DLD1 (cell line): ENCODE results near the gene PRKACA.
"Not testable (repeated sequence)": the region's sequence is repeated elsewhere in the genome, so short reads cannot be mapped to it uniquely, and the experiment has no call there.

Experiments
- in situ Hi-C: cut with HindIII; loops from 2 replicates; pipeline ENCODE4 v1.10.0; 2017; ENCODE audit warnings: low sequenced_read_pairs

Gene PRKACA

GRCh38 chr19:14148751-14149410 is 31.3 kb upstream of the PRKACA start:
- in situ Hi-C loops = no loop called here

DNA sequence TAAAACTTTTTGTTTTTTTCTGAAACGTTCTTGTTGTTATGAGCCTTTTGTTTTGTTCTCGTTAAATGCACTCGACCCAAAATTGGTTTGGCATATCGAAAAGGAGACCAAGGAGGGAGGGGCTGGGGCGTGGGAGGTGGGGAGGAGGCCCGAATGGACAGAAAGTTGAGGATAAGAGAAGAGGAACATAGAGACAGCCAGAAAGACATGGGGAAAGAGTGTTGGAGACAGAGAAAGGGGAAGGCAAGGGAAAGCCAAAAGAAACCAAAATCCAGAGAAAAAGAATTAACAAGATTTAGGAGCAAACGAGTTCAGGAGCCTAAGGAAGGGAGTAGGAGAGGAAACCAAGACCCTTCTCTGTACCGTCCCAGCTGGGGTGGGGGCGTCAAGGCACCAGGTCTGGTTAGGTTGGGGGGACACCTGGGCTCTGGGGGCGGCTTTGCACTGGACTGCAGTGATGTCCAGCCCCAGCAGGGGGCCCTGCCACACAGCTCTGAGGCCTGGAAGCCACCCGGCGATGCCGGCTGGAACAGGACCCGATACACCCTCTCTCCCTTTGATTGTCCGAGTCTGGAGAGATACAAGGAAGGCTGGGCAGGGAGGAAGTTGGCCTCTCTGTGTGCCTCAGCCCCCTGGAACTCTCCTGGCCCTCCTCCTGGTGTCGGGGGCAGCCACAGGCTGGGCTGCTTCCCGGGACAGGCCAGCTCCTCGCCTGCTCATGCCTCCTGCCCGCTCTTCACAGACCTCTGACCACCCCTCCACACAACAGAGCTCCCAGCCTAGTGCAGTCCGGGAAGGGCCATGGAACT is 30.4 kb upstream of the PRKACA start:
- in situ Hi-C loops = no loop called here

DNA sequence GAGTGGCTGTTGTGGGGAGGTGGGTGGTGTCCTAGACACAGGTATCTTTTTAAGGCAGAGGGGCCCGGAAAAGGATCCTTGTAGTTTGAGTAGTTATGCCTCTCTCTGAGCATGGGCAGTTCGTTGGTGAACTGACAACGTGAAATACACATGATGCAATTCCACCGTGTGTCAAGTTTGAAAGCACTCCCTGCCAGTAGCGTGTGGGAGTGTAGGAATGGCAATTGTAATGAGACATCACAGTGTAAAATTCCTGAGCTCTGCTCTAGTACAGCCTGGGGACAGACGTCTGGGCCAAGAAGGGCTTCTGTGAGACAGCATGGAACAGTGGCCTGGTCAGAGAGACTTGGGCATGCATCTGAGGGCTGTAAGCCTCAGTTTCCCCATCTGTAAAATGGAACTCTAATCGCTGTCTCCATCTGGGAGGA is 29.2 kb upstream of the PRKACA start:
- in situ Hi-C loops = no loop called here

GRCh38 chr19:14146169-14146568 is 28.6 kb upstream of the PRKACA start:
- in situ Hi-C loops = not testable (repeated sequence)

- in situ Hi-C loops = no loop called here
Measured at GRCh38 chr19:14145381-14145780, 27.8 kb upstream of the PRKACA start.

DNA sequence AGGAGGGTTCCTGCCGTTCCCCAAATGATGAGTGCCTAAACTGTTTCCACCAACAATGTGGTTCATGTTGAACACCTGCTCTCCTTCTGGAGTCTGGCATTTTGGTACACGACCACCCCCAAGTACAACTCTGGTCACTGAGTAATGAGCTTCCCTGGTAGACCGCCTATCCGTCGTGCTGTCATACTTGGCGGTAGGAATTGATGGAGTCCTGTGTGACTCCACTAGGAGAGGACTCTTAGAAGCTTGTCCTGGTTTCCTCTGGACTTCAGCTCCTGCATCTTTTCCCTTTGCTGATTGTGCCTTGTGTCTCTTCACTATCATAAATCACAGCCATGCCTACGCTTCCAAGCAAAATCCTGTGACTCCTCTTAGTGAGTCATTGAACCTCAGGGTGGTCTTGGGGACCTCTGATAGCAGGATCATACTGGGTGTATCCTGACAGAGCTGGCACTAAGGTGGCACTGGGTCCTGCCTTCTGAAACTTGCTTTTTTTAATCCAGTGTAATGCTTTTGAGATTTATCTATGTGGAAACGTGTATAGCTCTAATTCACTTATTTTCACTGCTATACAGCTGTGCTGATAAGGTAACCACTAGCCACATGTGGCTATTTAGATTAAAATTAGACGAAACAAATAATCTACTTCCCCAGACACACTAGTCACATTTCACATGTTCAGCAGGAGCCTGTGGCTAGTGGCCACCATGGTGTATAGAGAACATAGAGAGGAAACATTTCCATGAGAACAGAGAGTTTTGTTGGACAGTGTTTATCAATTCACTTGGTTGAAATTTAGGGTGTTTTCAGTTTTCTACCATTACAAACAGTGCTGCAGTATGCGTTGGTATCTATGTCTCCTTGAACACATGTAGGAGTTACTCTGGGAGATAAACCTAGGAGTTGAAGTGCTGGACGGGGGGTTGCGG is 25.0 kb upstream of the PRKACA start:
- in situ Hi-C loops = no loop called here

DNA sequence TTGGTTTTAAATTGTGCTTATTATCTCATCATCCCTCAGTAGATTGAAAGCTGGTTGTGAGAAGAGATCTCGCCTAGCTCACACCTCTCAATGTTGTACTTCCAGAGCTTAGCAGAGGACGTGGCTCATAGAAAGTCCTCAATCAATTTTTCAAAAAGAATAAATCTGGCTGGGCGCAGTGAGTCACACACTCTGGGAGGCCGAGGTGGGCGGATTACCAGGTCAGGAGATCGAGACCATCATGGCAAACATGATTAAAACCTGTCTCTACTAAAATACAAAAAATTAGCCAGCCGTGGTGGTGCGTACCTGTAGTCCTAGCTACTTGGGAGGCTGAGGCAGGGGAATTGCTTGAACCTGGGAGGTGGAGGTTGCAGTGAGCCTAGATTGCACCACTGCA is 23.5 kb upstream of the PRKACA start:
- in situ Hi-C loops = no loop called here

- in situ Hi-C loops = no loop called here
Measured at GRCh38 chr19:14139944-14140343, 22.4 kb upstream of the PRKACA start.

- in situ Hi-C loops = no loop called here
Measured at GRCh38 chr19:14138576-14139265, 21.2 kb upstream of the PRKACA start.

GRCh38 chr19:14136509-14137281 is 19.1 kb upstream of the PRKACA start, which contains the start of gene ASF1B:
Gene ASF1B (minus strand): TSS chr19:14136589. CDS start chr19:14136456, 133 bp downstream.
- in situ Hi-C loops = no loop called here

DNA sequence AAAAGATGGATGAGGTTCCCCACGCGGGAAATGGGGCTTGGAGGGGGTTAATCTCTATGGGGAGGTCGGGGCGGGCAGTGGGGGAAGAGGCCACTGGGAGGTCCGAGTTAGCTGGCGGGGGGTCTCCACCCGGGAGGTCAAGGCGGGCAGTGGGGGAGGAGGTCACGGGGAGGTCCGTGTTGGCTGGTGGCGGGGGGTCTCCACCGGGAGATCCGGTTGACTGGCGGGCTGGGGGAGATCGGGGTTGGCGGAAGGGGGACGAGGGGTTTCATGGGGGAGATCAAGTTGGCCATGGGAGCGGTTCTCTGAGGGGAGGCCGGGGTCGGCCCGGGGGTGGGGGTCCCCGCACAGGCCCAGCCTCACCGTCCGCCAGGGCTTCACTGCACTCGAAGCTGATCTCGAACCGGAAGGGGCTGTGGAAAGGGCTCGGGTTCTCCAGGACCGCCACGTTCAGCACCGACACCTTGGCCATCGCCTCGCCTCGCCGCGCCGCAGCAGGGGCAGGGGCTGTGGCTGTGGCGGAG is 18.5 kb upstream of the PRKACA start:
- in situ Hi-C loops = no loop called here

- in situ Hi-C loops = no loop called here
Measured at GRCh38 chr19:14135355-14135754, 17.8 kb upstream of the PRKACA start.

DNA sequence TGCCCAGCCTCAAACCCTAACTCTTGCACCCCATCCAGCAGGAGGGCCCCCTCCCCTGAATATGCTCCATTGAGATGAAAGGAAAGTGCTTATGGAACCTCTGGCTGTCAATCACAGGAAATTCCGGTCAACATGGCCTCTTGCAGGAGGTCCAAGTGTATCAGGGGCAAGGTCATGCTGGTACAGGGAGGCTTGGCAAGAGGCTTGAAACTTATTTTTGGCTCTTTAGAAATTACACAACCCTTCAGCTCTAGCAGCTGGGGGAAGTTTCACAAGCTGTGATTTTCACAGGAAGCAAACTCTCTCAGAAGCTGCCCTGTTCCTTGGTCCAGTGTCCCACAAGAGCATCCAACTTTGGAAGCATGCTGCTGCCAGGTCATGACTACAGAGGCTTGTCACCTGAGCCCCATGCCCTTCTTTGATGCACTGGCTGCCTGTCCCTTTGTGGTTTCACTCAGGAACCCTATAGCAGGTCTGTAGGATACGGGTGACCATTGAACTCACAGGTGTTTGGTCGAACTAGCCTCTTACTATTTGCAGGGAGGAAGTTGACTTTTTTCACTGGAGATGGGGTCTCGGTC is 10.5 kb upstream of the PRKACA start:
- in situ Hi-C loops = no loop called here

DNA sequence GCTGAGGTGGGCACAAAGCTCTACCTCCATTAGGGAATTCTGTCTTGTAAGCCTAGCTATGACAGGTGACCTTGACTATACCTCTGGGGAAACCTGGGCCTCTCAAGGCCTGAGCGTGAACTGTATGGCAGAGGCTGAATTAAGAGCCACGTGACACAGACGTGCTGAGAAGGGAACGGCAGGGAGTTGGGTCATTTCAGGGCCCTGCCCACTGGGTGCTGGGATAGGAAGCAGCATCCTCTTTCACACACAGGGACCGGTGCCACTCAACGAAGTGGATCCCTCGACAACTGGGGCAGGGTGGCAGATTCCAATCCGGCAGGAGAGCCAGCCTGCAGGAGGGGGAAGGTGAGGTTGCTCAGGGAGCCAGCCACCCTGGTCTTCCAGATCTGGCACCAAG is 9.6 kb upstream of the PRKACA start:
- in situ Hi-C loops = no loop called here

GRCh38 chr19:14122924-14123323 is 5.4 kb upstream of the PRKACA start:
- in situ Hi-C loops = no loop called here

GRCh38 chr19:14120497-14120780 is 2.9 kb upstream of the PRKACA start:
- in situ Hi-C loops = no loop called here

DNA sequence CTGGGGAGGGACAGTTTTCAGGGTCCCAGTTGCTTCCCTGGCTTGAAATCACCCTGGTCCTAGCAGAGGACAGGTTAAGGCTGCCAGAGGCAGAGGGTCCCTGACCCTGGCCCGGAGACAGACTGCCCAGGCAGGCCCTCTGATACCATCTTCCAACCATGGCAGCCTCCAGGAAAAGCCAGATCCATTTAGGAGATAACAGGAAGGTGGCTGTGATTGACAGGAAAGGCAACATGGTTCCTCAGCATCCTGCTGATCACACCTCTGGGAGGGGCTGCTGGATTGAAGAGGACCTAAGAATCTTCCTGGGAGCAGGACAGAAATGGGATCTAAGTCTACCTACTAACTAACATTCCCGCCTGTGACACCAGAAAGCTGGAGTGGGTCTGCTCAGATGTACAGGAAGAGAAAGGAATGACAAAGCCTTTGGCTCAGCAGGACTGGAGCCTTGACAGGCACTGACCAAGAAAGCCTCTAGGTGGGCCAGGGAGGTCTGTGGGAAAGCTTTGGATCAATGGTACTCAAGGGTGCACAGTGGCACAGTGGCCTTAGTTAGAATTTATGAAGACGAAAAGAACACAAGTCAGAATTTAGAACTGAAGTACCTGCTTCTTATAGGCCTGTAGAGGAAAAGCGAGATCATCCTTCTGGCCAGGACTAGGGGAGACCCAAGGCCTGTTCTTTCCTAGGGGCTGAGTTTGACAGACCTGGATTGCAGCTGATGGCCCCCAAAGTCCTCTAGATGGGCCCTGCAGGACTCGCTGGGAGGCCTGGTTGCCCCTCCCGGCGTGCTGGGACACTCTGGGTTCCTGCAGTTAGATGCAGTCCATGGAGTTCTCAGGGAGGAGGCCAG is 2.3 kb upstream of the PRKACA start:
- in situ Hi-C loops = no loop called here

GRCh38 chr19:14119146-14119545 is 1.6 kb upstream of the PRKACA start:
- in situ Hi-C loops = no loop called here
